Ramos (cell line): ENCODE data around the gene IGF2.

Experiments
- in situ Hi-C: fragments of 300-500 bp; cut with MboI; formaldehyde crosslinking; loops from one replicate; pipeline ENCODE4 v1.14.3; 2022; ENCODE audit warnings: low sequenced_read_pairs; ENCODE audit not compliant: unreplicated experiment

The IGF2 gene

DNA sequence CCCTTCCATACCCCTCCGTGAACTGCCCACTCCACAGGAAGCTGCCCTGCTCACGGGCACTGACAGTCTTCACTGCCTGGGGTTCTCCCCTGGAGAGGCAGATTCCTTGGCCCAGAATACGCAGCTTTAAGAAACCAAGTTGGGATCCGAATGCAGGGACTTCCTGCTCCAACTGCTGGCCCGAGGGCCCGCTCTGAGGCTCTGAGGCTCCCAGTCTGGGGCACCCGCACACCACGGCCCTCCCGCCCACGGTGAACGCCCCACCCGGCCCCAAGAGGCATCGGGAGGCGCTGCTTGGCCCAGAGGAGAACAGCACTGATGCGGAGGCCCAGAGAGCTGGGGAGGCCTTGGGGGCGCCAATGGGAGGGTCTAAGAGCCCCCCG is 42.3 kb downstream of the IGF2 start:
- in situ Hi-C loops: no loop called here

DNA sequence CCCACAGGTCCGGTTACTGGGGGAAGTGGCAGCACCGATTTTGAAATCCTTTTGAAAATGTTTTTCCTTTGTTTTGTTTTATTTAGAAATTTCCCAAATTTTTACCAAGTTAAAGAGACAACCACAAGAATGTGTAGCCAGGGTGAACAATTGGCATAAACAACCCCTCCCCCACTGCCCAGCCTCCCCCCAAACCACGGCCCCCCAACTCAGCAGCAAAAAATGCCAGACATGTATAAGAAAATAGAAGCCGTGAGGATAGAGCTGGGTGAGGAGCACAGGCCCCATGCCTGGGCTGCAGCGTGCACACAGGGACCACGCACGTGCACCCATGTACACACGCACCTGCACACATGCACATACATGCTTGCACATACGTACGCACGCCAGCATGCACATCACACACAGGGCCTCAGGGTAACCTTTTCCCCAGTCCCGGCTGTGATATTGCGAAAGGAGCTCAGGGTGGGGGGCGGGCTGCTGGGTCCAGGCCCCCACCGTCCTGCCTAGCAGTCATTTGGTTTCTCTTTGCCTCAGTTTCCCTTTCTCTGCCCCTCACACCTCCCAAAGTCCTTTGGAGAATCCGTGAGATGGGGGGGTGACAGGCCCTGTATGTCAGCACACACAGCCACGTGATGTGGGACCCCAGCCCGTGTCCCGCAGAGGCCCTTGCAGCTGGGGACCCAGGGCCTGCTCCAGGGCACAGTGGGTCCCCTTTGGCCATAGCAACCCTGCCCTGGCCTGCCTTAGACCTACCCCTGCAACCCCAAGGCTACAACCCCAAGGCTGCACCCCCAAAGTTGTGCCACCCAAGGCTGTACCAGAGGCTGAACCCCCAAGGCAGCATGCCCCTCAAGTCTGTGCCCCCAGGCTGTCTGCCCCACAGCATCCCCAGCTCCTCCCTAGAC is 42.9 kb downstream of the IGF2 start:
- in situ Hi-C loops: no loop called here

DNA sequence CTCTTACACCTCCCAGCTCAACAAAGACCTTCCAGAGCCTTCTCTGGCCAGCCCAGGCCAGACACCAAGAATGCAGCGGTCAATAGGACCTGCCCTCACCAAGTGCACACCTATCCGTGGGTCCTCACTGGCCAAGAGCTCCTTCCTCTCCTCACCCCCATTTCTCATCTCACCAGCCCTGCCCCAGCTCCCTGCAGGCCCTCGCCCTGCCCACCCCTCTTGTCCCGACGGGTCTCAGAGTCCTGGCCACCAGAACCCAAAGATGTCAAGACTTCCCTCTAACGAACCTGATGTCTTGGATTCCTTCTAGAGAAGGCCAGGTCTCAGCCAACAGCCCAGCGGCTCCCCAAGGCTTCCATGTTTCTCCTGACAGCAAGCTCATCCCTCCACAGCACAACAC is 43.6 kb downstream of the IGF2 start:
- in situ Hi-C loops: no loop called here

DNA sequence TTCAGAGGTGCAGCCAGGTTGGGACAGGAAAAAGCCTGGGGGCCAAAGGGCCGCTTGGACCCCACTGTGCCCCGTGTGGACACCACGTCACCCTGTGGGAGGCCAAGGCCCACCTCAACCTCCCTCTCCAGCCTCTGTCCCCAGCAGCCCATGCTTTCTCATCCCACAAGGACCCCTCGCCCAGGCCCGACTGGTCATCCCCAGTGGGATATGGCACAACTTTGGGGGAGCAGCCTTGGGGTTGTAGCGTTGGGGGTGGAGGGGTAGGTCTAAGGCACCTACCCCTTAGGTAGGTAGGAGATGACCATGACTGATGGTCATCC is 44.0 kb downstream of the IGF2 start:
- in situ Hi-C loops: no loop called here

DNA sequence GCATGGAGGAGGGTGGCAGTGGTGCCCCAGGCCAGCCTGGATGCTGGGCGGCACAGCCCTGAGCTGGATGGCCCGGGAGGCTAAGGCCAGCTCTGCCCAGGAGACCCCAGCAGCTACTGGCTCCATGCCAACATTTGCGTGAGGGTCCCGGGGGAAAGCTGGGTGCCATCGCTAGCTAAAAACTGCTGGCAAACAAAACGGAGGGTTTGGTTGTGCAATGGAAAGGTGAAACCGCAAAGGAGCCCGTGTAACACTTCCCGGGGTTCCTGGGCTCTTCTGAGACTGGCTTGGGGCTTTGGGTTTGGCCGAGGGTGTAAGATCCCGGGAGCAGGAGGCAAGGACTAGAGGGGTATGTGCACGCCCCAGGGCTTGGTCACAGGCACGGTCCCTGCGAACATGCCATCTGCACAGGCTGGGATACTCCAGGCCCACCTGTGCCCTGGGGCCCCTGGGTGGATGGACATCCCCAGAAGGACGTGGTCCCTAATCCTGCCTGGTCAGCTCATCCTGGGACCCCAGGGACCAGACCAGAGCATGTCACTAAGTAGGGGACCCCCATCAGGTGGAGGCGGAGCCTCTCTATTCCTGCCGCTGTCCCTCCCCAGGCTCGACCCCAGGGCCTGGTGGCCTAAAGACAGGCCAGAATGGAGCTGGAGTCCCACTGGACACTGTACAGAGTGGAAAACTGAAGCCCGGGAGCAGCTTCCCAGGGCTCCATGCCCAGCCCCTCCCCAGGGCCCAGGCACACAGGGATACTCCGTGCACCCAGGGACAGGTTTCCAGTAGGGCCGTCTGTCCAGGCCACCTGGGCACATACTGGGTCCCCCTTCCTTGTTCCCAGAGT is 44.6 kb downstream of the IGF2 start:
- in situ Hi-C loops: no loop called here

DNA sequence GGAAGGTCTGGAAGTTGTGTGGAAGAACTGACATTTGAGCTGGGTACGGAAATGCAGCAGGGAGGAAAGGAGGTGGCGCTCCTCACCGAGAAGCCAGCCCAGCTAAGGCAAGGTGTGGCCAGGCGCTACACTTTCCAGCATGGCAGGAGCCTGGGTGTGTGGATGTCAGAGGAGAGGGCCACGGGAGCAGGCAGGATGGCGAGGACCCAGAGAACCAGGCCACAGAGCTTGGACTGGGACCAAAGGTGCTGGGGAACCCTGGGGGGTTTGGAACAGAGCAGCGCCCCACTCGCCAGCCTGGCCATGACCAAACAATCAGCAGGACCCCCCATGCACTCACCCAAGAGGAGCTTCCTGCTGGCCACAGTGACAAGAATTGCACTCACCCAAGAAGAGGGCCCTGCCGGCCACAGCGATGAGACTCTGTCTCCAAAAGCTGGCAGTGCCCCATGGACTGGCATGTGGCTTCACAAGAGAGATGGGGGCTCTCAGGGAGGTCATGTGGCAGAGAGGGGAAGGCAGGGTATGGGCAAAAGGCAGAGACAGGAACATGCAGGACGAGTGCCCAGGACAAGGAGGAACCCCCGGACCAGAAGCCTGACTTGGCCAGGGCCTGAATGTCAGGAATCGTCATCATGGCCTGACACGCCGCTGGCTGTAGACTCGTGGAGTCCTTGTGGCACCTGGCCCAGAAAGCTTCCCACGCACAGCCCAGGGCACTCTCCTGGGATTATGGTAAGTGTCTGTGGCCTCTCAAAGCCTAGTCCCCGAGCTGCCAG is 45.4 kb downstream of the IGF2 start:
- in situ Hi-C loops: no loop called here

DNA sequence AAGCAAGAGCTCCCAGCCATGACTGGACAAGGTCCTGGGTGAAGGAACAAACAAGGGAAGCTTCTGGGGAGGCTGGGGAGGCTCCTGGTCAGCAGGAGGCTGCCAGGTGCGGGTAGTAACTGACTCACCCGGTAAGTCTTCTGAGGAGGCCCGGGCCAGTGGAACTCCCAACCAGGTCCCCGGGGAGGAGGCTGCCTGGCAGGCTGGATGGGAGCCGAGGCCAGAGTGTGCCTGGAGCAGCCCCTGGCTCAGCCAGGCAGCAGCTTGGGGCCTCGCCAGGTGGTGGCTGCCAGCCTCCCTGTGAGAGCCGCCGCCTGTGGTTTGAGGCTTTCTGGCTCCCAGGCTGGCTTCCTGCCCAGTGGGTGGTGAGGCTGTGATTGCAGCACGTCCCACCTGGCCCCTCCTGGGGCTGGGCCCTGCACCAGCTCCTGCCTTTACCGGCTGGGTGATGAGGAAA is 46.2 kb downstream of the IGF2 start:
- in situ Hi-C loops: no loop called here

DNA sequence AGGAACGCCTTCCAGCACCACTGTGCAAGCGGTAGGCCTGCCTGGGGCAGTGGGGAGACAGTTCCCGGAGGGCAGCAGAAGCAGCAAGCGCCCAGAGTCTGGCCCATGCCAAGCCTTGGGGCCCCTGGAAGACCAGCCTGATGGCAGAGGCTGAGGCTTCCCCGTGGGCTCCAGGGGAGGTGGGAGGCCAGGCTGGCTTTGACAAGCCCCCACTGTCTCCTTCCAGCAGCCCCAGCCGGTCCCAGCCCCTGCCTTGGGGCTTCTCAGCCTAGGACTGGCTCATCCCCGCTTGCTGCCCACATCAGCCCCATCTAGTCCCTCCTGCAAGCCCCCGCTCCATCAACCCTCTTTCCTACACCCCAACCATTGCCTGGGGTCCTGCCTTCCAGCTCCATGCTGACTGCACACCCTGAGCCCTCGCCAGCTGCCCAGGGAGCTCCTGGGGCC is 46.7 kb downstream of the IGF2 start:
- in situ Hi-C loops: no loop called here

DNA sequence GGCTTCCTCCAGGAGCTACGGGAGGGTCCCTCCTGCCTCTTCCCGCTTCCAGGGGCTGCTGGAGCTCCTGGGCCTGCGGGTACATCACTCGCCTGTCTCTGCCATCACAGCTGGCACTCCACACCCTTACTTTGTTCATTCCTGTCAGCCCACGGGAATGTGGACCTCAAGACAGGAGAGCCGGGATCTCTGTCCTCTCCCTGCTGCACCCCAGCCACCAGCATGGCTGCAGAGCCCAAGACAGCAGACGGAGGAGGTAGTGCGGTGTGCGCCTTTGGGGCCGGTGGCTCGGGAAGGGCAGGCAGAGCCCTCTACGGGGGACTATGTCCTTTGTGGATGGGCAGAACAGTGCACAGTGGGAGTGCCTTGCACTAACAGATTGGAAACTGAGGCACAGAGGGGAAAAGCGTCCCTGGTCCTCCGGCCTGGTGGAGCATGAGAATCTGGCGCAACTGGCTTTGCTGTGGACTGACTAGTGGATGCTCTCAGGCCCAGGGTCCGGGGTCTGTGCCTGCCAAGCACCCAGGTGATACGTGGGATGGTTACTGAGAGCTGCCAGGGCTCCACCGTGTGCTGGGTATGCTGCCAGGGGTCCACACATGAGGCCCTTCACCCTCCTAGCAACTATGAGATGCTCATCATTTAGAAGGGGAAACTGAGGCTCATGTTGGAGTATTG is 47.3 kb downstream of the IGF2 start:
- in situ Hi-C loops: no loop called here

DNA sequence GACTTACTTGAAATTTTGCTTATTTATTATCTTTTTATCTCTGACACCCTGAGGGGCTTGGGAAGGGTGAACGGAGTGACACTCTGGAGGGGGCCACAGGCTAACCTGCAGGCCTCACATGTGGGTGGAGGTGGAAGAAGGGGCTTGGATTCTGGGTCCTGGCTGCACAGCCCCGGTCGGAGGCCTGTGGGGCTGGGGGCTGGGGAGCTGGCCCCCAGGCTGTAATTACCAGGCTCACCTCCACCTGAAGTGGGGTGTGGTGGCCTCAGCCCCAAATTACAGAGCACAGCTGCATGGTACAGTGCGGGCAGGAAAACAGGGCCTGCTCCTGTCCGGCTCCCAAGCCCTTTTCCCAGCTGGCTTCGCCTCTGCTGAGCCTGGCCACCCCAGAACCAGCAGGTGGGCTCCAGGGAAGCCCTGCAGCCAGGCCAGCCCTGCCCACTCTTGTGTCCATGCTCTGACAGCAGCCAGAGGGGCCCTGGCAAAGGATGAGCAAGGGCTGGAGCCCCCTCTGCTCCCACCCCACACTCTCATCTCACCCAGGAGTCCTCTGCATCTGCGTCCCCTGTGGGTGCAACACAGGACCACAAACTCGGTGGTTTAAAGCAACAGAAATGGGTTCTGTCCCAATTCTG is 48.0 kb downstream of the IGF2 start:
- in situ Hi-C loops: no loop called here

DNA sequence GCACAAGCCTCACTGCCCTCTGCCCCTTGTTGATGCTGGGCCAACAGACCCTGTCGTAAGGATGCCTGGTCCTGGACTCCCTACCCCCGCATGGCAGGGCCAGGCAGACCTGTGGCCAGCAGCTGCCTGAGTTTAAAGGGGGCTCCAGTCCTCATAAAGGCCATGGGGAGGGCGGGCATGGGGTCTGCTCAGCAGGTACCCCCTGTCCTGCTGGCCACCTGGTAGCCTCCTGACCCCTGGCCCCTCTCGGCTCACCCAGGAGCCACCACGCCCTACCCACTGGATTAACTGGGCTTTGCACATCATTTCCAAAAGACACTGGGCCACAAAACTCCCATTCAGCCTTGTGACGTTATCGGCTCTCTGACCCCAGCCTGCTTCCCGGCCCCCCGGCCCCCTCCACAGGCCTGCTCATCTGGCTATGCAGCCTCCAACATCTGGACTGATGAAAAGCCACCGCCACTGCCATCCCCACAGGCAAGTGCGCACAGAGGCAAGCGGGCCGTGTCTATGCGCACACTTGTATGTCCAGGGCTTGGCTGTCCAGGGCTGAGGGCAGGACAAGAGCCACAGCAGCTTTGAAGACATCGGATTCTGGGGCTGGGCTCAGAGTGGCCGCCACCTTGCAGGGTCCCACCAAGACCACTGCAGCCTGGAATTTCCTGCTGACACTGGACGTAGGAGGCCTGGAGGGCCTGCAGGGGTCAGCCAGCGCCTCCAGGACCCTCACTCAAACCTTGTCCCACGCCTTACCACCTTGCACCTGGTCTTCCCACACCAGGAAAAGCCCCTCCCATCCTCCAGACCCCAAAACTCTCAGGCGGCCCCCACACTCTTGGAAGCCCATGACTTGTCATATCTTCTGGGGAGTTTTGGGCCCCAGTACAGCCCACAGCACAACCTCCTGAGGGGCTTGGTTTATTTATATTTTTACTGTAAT is 48.7 kb downstream of the IGF2 start:
- in situ Hi-C loops: no loop called here

DNA sequence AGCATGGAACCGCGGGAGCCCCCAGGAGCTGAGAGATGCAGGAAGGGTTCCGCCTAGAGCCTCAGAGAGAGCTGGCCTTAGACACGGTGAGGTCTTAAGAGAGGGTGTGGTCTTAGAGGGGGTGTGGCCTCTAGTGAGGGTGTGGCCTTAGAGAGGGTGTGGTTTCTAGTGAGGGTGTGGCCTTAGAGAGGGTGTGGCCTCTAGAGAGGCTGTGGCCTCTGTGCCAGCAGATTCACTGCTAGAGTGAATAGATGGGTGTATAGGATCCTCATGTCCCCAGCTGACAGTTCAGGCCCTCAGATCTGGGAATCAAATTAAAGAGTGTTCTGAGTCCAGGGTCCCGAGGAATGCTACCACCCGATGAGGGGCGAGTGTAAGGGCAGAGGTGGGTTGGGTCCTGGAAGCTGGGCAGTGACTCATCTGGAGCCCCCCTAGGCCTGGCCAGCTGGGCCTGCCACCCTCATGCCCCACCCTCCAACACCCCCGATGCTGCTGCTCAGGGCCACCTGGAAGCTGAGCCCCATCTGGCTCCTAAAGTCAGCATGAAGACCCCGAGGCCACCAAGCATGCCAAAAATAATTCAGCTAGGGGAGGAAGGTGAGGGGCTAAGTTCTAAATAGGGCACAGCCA is 49.5 kb downstream of the IGF2 start:
- in situ Hi-C loops: no loop called here

DNA sequence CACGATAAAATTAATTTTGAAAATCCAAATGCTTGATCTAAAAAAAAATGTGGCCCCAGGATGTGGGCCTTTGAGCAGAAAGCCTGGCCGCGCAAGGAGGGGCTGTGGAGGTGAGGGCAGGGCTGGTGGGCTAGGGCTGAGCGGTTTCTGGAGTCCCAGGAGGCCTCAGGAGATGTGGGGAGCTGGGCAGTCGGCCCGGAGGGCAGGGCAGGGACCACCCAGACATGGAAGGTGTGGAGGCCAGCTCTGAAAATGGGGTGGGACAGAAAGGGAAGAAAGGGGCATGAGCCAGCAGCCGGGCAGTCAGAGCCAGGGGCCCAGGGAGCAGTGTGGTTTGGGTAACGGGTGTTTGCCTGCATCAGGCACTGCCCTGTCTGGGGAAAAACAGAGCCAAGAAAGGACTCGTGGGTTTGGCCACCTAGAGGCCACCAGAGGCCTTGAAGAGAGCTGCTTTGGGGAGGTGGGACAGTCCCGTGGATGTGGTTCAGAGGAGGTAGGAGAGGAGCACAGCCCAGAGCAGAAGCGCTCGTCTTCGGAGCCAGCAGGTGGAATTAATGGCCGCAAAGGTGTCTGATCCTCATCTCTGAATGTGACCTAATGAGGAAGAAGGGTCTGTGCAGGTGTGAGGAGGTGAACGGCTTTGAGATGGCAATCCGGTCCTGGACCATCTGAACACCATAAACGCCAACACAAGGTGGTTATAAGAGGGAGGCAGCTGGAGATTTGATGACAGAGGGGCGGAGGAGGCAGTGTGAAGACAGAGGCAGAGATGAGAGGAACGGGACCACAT is 50.2 kb downstream of the IGF2 start:
- in situ Hi-C loops: no loop called here

DNA sequence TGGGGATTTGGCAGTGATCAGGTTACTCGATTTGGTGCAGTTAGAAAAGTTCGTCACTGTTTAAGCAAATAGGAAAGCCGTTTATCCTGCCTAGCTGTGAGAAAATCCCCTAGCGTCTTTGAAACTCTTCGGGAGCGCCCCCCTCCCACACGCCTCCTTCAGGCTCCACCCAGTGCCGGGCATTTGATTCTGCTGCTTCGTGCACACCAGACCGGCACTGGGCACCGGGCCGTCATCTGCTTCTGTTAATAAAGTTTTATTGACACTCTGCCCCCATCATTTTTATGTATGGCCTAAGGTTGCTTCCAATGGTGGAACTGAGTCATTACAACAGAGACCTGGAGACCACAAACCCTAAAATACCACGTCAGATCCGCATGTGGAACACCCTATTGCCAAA is 50.9 kb downstream of the IGF2 start:
- in situ Hi-C loops: no loop called here

DNA sequence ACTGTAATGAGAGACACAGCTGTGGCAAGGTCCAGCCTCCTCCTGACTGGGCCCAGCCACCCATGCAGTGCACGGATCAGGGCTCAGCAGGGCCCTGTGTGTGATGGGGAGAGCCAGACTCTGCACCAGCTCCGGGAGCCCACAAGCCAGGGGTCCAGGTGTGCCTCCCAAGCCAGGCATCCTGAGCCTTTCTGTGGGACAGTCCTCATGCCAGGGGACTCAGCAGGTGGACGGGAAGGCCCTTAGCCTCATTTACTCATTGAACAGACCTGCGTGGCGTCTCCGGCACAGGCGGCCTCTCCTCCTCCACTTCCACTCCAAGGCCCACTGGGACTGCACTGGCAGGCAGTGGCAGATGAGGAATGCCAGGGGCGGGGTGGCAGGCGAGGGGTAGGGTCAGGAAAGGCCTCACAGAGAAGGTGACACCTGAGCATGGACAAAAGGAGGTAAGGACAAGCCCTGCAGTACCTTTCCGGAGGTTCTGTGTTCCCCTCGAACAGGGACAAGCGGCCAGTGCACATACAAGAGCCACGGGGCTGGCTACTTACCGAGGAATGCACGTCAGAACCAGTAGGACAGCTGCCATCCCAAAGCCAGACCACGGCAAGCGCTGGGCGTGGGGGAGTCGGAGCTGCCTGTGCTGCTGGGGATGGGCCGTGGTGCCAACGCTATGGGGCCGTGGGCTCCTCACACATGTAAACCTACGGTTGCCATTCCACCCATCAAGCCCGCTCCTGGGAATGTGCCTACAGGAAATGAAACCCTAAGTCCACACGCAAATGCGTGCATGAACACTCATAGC is 52.7 kb downstream of the IGF2 start:
- in situ Hi-C loops: no loop called here

DNA sequence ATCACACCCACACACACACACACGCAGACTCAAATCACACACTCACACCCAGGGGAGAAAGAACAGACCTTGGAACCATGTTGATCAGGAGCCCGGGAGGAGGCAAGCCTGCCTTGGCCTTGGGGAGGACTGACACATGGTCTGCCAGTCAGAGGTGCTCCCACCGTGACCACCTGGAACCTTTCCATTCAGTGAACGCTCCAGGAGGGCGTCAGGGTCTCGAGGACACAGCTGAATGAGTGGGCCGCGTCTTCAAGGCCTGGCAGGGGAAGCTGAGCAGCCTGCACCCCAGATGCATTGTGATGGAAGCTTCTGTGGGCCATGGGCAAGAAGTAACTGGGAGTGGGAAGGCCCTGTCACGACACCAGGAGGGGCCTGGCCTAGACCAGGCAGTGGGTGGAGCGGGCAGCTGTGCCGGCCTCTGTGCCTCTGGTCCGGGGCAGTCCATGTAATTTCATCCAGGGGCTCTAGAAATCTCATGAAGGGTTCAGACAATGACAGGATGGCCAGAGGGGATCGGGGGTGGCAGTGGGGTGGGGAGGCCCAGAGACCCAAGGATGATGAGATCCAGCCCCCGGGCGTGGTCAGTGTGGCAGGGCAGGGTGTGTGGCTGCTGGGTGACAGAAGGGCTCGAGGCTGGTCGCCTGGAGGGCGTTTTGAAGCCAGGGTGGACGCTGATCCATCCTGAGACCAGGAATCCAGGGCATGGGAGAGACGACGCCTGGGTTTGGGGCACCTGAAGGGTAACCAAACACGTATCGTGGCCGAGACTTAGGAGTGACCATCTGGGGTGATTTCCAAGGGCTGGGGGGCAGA is 53.7 kb downstream of the IGF2 start:
- in situ Hi-C loops: no loop called here
